Activated CD4-positive, alpha-beta T cell treated with anti-CD3 and anti-CD28 coated beads, Interleukin-2, amount 50 U/mL, for 4 hours (primary cell): Measurements from ENCODE around the gene TSPEAR.
"Not testable (repeated sequence)": the region's sequence is repeated elsewhere in the genome, so short reads cannot be mapped to it uniquely, and the experiment has no call there.

Experiments
- DNase-seq, 2 experiments: peaks; one replicate each; pipeline ENCODE4 v3.0.0-alpha.2; 2020

TSPEAR gene

DNA sequence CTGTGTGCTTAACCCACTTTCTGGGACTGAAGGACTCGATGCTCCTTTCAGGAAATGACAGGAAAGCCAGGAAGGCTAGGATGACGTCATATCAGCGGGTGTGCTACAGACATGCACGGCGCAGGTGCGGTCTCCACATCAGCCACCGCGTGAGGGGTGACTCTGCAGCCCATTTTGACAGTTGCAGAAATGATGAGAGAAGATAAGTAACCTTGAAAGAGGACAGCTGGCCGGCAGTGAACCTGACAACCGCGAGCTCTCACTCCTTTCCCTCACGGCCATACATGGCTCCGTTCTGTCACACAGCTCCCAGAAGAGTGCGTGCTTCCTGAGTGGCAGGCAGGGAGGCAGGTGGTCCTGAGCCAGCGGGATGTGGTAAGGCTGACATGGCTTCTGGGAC lies 129.3 kb downstream of the TSPEAR start:
- no peak for DNase-seq

DNA sequence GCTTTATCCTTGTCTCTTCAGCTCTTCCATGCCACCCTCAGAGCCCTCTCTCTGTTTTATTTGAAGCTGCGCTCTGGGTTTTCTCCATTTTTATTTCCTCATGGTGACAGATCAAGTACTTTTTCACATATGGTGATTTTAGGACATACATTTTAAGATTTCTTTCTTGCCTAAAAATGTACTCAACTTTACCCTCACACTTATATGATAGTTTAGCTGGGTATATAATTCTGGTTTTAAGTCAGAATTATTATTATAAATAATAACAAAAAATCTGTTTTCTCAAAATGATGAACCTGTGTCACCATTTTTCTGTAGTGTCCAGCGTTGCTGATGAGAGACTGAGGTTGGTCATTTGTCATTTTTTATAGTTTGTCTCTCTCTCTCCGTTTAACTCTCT lies 130.2 kb downstream of the TSPEAR start:
- DNase-seq, result no peak

DNA sequence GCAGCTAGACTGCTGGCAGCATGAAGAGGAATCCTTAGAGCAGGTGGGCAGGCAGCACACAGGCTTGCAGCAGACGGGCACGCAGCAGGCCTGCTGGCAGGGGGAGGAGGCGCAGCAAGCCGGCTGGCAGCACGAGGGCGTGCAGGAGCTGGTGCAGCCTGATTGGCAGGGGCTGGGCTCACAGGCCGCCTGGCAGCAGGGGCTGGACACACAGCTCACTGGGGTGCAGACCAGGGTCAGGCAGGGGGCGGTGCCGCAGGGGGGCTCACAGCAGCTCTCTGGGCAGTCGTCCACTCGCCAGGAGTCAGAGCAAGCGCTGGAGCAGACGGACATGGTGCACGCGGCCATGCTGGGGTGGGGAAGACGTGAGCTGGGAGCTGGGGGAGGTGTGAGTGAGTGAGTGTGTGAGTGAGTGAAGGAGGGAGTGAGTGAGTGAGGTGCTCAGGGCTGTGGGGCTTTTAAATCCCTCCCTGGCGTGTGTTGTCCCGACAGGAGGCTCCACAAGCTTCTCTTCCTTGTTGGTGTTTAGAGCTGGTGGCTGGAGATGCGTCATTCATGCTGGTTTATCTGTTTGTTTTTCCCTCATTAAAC lies 131.0 kb downstream of the TSPEAR start, which contains the start of gene KRTAP10-5:
Gene KRTAP10-5 (minus strand): TSS at position 374 of the 591 bp plus-strand sequence. CDS start 26 bp downstream, at position 348.
- not testable (repeated sequence) for DNase-seq

DNA sequence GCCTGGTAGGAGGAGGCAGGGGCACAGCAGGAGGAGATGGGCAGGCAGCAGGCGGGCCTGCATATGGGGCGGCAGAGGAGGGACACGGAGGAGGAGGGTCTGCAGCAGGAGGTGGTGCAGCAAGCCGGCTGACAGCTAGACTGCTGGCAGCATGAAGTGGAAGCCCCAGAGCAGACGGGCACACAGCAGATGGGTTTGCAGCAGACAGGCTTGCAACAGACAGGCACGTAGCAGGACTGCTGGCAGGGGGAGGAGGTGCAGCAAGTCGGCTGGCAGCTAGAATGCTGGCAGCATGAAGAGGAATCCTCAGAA lies 131.6 kb downstream of the TSPEAR start:
- no peak for DNase-seq

DNA sequence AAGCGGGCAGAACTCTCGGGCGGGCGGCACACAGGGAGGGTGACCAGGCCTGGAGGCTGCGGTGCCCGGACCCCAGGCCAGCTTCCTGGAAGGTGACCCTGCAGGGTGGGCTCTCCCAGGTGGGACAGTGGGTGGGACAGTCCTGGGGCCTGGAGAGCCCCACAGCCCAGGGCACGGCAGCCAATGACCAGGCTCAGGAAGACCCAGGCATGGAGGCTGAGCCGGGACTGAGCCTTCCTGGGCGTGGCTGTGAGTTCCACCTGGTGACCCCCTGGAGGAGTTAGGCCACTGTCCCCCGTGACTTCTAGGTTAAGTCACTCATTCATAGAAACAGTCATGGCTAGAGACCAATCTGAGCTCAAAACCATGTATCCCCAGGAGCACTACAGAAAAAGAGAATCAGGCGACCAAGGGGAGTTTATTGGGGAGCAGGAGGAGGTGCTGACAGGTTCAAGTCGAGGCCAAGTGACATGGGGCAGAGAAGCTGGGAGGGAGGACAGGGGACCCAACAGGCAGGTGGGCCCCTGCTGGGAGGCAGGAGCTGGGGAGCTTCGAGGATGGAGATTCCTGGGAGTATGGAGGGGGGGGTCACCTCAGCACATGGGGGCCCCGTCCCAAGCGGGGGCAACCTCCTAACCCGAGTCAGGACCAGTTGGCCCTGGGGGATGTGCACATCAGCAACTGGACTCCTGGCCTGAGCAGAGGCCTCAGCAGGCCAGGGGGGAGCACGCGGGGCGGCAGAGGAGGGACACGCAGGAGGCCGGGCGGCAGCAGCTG lies 132.1 kb downstream of the TSPEAR start:
- DNase-seq, result no peak

DNA sequence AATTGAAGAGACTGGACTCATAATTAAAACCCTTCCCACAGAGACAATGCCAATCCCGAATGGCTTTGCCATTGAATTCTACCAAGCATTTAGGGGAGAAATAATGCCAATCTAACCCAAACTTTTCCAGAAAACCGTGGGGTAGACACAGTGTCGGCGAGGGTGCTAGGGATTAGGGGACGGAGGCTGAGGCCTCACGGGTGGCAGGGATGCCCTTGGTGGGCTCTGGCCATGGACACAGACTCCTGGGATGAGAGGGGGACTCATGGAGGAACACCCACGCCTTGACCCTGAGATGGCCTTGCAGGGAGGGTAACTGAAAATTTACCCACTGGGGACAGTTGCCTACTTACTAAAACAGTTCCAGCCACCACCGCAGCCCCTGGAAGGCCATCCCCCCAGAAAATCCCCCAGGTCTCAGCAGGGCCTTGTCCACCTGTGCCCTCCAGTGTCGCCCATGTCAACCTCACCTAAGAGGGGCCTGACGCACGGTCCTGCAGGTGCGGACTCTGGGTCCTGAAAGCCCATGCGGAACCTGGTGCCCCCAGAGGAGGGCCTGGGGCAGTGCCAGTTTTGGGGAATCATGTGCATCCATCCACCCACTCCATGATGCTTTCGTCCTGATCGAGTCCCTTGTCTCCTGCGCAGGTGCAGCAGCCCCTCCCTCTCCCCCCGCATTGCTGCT lies 132.9 kb downstream of the TSPEAR start:
- no peak for DNase-seq

DNA sequence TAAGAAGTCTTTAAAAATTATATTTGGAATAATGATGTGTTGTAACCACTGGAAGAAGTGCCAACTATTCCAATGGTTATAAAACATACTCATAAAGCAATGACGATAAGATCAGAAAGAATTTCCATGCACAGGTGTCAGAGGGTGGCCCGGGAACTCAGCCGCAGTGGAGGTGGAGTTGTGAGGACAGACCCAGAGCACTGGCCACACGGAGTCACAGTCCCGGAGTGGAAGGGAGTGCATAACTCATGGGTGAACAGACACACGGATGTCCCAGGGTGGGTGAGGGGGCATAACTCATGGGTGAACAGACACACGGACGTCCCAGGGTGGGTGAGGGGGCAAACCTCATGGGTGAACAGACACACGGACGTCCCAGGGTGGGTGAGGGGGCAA lies 135.3 kb downstream of the TSPEAR start:
- DNase-seq, result no peak

DNA sequence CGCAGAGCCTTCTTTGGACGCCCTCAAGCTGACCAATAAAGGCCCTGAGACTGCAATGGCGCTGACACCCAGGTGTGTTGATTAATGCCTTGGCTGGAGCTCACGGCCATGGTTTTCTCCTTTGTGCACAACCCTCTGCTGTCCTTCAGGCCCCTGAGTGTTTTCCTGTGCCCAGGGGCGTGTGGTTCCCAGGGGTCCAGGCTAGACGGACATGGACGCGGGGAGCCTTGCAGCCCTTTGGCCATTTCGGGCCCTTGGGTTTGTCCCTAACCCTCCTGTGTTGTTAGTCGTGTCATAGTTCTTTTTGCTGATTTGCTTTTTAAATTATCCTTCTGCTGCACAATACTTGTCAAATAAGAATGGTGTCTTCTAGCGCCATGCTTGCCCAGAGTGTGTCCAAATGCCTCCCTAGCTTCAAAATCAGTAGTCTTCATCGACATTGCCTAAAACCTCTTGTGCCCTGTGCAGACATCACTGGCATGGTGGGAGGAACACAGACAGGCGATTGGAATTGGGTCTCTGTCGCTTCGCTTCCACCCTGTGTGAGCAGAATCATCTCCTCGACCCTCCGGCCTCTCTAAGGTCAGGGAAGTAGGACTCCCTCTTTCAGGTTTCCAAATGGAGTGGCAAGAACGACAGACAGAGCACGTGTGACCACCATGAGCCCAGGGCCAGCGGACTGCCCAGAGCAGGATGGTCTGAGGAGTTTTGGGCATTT lies 135.9 kb downstream of the TSPEAR start:
- DNase-seq, result no peak

DNA sequence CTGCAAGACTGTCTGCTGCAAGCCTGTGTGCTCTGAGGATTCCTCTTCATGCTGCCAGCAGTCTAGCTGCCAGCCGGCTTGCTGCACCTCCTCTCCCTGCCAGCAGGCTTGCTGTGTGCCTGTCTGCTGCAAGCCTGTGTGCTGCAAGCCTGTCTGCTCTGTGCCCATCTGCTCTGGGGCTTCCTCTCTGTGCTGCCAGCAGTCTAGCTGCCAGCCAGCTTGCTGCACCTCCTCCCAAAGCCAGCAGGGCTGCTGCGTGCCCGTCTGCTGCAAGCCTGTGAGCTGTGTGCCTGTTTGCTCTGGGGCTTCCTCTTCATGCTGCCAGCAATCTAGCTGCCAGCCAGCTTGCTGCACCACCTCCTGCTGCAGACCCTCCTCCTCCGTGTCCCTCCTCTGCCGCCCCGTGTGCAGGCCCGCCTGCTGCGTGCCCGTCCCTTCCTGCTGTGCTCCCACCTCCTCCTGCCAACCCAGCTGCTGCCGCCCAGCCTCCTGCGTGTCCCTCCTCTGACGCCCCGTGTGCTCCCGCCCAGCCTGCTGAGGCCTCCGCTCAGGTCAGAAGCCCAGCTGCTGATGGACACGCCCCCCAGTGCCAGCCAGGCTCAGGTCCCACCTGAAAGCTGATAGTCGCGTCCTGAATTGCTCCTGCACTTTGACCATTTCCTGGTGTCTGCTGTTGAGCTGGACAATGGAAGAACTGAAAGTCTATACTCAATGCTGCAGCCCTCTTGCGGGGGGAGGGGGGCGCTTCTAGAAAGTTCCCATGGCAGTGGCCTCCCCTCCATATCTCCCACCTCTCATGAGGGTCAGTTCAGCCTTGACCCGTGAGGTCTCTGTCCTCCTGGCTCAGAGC lies 136.7 kb downstream of the TSPEAR start:
- DNase-seq, result no peak

DNA sequence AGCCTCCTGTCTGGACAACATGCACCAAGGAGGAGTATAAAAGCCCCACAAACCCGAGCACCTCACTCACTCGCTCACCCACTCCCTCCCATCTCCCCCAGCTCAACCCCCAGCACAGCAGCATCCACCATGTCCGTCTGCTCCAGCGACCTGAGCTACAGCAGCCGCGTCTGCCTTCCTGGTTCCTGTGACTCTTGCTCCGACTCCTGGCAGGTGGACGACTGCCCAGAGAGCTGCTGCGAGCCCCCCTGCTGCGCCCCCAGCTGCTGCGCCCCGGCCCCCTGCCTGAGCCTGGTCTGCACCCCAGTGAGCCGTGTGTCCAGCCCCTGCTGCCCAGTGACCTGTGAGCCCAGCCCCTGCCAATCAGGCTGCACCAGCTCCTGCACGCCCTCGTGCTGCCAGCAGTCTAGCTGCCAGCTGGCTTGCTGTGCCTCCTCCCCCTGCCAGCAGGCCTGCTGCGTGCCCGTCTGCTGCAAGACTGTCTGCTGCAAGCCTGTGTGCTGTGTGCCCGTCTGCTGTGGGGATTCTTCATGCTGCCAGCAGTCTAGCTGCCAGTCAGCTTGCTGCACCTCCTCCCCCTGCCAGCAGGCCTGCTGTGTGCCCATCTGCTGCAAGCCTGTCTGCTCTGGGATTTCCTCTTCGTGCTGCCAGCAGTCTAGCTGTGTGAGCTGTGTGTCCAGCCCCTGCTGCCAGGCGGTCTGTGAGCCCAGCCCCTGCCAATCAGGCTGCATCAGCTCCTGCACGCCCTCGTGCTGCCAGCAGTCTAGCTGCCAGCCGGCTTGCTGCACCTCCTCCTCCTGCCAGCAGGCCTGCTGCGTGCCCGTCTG lies 137.5 kb downstream of the TSPEAR start, which contains the start of gene KRTAP10-4:
Gene KRTAP10-4 (plus strand): TSS at position 100 of the 827 bp plus-strand sequence. CDS start 30 bp downstream, at position 130.
- not testable (repeated sequence) for DNase-seq

DNA sequence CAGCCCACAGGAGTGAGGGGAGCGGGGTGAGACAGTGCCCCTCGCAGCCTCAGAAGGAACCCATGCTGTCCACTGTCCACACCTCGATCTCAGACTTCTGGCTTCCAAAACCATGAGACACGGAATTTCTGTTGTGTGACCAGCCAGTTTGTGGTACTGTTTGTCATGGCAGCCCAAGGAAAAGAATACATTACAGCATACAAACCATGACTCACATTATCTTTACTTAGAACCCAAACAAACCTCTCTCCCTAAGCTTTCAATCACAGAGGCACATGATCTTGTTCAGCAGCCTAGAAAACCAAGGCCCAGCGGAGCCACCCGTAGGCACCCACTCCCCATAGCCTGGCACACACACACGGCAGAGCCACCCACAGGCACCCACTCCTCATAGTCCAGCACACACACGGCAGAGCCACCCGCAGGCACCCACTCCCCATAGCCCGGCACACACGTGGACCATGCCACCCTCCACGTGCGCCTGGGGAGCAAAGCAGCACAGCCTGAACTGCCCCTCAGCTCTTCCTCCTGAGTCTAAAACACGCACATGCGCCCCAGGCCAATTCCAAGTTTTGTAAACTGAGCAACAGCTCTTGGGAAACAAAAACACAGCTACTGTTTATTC lies 138.3 kb downstream of the TSPEAR start:
- DNase-seq, result no peak

DNA sequence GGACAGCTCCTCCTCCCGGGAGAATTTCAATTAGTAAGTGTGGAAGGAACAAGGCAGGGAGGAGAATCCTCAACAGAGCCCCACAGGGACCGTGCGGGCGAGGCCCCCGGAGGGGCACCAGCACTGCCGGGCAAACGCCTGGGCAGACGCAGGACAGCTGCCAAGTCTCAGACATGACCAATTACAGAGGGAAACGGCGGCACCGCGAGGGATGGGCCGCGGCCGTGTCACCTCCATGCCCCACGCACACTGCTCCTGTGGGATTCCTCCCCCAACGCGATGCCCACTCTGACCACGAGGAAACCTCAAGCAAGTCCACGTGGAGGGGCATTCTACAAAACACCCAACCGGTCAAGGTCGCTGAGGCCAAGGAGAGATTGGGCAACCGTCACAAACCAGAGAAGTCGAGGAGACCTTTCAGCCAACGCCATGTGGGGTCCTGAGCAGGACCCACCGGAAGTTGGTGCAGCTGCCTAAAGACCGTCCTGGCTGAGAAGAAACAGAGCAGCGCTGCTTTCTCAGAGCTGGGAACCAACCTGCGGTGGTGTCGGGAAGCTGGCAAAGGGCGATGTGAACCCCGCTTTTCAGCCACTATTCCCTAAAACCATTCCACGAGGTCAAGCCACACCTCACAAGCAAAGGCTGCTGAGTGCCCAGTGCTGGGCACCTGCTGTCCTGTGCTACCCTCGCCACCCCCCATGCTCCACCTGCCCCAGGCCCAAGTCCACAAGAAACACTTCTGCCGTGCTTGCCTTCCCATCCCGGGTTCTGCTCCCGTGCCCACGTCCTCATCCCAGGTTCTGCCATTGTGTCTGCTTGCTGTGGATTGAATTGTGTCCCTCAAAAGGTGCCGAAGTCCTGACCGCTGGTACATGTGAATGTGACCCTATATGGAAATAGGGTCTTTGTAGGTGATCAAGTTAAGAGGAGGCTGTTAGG lies 139.3 kb downstream of the TSPEAR start:
- DNase-seq, result no peak

DNA sequence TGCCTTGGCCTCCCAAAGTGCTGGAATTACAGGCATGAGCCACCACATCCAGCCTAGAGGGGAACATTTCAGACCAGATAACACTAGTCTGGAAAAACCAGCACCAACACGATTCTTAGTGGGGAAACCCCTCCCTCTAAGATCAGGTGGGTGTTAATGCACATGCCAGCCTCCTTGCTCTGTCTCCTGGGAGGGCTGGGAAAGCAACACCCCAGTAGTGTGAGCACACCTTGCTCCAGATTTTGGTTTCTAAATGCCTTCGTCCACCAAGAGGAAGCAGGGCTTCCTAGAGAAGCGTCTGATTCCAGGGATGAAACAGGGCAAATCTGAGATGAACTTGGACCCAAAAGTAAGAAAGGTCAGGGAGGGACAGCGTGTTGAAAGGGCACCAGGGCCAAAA lies 140.1 kb downstream of the TSPEAR start:
- DNase-seq, result no peak

DNA sequence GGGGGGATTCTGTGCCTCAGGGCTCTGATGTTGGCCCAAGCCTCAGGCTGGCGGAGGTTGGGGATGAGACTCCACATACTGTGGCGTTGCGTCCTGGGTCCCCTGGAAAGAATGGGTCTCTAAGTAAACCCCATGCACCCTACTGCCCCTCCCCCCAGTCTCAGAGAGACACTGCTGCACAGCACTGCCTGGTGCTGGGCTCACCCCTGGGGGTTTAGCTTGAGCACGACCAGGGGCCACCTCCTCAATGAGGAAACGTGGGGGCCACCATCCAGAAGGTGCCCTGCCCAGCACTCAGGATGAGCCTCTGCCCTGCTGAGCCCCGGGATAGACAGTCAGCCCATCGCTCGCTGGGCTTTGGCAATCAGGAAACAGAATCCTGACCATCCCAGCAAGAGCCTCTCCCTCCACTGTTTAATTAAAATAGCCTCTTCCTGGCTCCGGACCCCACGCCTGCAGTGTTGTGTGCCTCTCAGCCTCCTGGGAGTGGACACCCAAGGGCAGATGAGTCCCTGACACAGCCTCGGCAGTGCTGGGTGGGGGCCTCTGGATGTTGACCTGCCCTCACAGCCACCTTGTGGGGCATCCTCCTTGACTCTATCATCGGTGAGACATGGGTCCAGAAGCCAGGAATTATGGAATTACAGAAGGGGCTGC lies 141.4 kb downstream of the TSPEAR start:
- no peak for DNase-seq

DNA sequence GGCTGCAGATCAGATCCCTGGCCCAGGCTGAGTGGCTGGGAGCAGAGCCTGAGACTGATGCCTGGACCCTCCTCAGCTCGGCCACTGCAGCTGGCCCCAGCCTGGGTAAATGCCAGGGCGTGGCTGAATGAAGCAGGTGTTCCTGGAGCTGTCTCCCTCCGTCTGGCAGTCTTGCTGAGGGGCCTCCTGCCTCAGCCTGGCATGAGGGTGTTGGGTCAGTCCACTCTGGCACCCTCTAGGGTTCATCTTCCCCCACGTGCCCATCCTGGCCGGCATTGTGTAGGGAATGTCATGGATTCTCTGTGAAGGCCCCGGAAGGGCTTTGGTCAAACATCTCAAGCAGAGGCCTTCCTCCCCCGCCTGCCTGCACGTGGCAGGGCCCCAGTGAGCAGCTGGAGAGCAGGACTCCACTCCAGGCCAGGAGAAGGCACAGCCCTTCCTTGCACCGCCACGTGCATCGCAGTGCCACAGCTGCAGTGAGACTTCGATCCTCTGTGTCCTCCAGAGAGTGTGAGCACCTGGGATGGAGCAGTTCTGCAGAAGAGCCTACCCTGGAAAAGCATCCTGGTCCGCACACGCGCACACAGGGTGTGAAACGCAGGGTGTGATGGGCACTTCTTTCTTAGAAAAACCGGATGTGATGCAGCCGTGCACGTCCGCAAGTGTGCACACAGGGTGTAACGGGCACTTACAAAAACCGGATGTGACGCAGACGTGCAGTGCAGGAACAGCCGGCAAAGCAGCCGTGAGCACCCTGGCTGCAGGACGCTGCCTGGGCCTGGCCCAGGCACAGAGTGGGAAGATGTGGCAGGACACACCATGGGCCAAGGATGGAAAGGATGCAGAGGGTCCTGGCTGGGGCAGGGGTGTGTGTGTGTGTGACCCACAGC lies 142.5 kb downstream of the TSPEAR start:
- DNase-seq, result no peak

DNA sequence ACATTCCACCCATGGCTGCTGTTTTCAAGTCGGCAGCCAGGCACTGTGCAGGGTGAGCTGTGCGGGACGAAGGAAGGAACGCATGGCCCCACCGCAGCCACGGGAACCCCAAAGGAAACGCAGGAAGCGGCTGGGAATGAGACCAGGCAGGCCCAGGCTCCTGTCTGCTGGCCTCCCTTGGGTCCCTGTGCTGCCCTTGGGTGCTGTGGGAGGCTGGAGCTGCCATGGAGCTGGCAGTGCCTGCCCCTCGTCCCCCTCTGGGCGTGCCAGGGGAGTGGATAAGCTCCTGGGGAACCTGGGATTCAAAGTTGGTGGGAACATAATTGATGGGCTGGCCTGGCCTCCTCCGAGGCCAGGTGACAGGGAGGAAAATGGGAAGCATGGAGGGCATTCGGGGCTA lies 143.1 kb downstream of the TSPEAR start:
- no peak for DNase-seq

DNA sequence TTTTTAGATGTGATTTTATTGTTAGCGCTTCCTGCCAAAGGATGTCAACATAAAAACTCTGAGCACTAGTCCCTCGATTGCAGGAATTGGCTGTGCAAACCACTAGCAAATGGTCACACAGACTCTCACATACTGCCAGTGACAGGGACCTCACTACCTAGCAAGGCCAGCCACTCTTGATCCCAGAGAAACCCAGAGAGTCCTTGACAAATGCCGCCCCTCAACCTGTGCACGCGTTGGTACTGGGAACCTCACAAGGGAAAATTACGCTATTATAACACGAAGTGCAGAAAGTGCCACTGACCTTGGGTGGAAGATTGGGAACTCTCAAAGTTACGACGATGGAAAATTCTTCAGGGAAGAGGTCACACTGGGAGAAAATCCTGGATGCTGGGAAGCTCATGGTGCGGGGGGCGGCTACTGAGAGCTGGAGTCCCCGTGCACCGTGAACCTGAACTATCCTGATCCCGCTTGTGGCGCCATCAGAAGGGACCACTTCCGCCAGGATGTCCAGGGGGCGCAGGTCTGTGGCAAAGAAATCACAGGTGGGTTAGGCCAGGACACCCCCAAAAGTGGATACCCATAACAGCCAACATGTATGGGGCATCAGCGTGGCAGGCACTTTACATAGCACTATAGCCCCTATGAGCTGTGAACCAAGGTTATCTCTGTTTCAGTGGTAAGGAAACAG lies 143.7 kb downstream of the TSPEAR start:
- DNase-seq, result no peak

DNA sequence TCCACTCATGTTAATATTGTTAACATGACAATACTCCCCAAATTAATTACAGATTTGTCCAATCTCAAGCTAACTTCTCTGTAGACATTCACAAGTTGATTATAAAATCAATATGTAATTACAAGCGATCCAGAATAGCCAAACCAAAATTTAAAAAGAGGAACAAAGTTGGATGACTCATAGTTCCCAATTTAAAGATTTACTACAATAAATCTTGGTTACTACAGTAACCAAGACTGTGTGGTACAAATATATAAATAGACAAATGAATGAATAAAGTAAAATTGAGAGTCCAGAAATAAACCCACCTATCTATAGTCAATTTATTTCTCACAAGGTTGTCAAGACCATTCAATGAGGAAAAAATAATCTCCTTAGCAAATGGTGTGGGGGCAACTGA lies 145.0 kb downstream of the TSPEAR start:
- DNase-seq, result no peak
